HepG2 (cell line): Measurements from ENCODE around the gene DOP1B.

Source experiments
- CTCF ChIP-seq: sonication (generic); formaldehyde crosslinking; IDR thresholded peaks from 2 replicates; pipeline ENCODE4 v1.5.0; 2020; ENCODE audit warnings: mild to moderate bottlenecking, missing genetic modification reagents, moderate library complexity
- ETS1 ChIP-seq: sonication (generic); formaldehyde crosslinking; IDR thresholded peaks from 2 replicates; pipeline ENCODE4 v1.4.0; 2020; ENCODE audit warnings: missing genetic modification reagents
- GLI4 ChIP-seq: sonication (generic); formaldehyde crosslinking; IDR thresholded peaks from 2 replicates; pipeline ENCODE4 v1.5.1; 2020; ENCODE audit warnings: missing genetic modification reagents, mild to moderate bottlenecking, moderate library complexity, borderline replicate concordance
- HBP1 ChIP-seq: IDR thresholded peaks from 2 replicates; pipeline ENCODE4 v1.6.1; 2016; ENCODE audit warnings: low read depth, control low read depth
- MBNL3 ChIP-seq: fragments of 250-450 bp; sonication (Bioruptor Pico); conservative IDR thresholded peaks from 2 replicates; pipeline ENCODE4 v1.8.0; 2022; ENCODE audit warnings: mild to moderate bottlenecking, inconsistent platforms
- MXD4 ChIP-seq: IDR thresholded peaks from 2 replicates; pipeline ENCODE4 v1.6.1; 2016; ENCODE audit warnings: mild to moderate bottlenecking, missing biosample characterization, missing genetic modification reagents
- ZNF589 ChIP-seq: sonication (generic); formaldehyde crosslinking; conservative IDR thresholded peaks from 2 replicates; pipeline ENCODE4 v1.8.0; 2022; ENCODE audit warnings: mild to moderate bottlenecking, moderate library complexity, missing genetic modification reagents
- ZUFSP ChIP-seq: sonication (generic); formaldehyde crosslinking; IDR thresholded peaks from 2 replicates; pipeline ENCODE4 v1.9.0; 2021; ENCODE audit warnings: missing genetic modification reagents, mild to moderate bottlenecking, borderline replicate concordance
- TF ChIP-seq, protein P1 (sequence below): sonication (generic); formaldehyde crosslinking; IDR thresholded peaks from 2 replicates; pipeline ENCODE4 v1.4.0; 2020; ENCODE audit warnings: missing genetic modification reagents

GRCh38 chr21:36156339-36156814, 247 bp upstream of the DOP1B start:
- no peak for TF ChIP-seq GLI4
- TF ChIP-seq CTCF (CRISPR knock-in tag): no peak
- TF ChIP-seq, protein P1, sequence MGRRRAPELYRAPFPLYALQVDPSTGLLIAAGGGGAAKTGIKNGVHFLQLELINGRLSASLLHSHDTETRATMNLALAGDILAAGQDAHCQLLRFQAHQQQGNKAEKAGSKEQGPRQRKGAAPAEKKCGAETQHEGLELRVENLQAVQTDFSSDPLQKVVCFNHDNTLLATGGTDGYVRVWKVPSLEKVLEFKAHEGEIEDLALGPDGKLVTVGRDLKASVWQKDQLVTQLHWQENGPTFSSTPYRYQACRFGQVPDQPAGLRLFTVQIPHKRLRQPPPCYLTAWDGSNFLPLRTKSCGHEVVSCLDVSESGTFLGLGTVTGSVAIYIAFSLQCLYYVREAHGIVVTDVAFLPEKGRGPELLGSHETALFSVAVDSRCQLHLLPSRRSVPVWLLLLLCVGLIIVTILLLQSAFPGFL (CRISPR knock-in tag): no peak
- no peak for TF ChIP-seq MXD4
- no peak for TF ChIP-seq HBP1 (CRISPR knock-in tag)
- no peak for TF ChIP-seq ETS1 (CRISPR knock-in tag)
- no peak for TF ChIP-seq MBNL3 (CRISPR knock-in tag)
- TF ChIP-seq ZNF589 (CRISPR knock-in tag): no peak
- no peak for TF ChIP-seq ZUFSP (CRISPR knock-in tag)
